PC-3 (cell line): Measurements from ENCODE around the gene TOLLIP. TPM values are rescaled to one million over a fixed set of nuclear protein-coding genes. Genes with fewer than 3 reads are reported as not detected.
A peak's percentile ranks its signal among the peaks of the same experiment; 100 is the strongest.

Experiments
- ATAC-seq: fragments of 200-7000 bp; cut with Tn5 transposase; 2 replicates; pipeline ENCODE4 v1.9.1; 2020; ENCODE audit warnings: mild to moderate bottlenecking, moderate library complexity
- BruUV-seq: library from RNA; stranded (reverse); fragments of 400-500 nt; replicated peaks from 2 replicates; lab custom pipeline; 2021; lab: Mats Ljungman, UMichigan
- CTCF ChIA-PET: fragments of 300-600 bp; sonication (Branson Sonifier 250); formaldehyde crosslinking; loops from one replicate; lab custom pipeline; 2022; ENCODE audit warnings: antibody characterized with exemption; lab: Charles Lee
- POLR2A ChIA-PET: fragments of 300-600 bp; sonication (Branson Sonifier 250); formaldehyde crosslinking; loops from one replicate; lab custom pipeline; 2022; ENCODE audit warnings: antibody characterized with exemption; ENCODE audit not compliant: unreplicated experiment; lab: Charles Lee
- DNase-seq: peaks from one replicate; pipeline ENCODE4 v3.0.0-alpha.2; 2015
- H2AFZ ChIP-seq: fragments of 300-600 bp; sonication (generic); 2 replicates; pipeline ENCODE4 v1.6.0; 2016; ENCODE audit warnings: antibody characterized with exemption, low read length
- H3F3A ChIP-seq: fragments of 300-600 bp; sonication (generic); one replicate; pipeline ENCODE4 v1.6.0; 2017; ENCODE audit warnings: antibody characterized with exemption, low read length, control low read depth, mild to moderate bottlenecking; ENCODE audit not compliant: unreplicated experiment
- H3K27ac ChIP-seq: fragments of 300-600 bp; sonication (generic); 2 replicates; pipeline ENCODE4 v1.5.1; 2016; ENCODE audit warnings: mild to moderate bottlenecking, low read length
- H3K27me3 ChIP-seq: fragments of 300-600 bp; sonication (generic); 2 replicates; pipeline ENCODE4 v1.6.1; 2016; ENCODE audit warnings: low read length, mixed read lengths
- H3K36me3 ChIP-seq: fragments of 300-600 bp; sonication (generic); 2 replicates; pipeline ENCODE4 v1.6.1; 2016; ENCODE audit warnings: low read depth, mixed run types, low read length, mixed read lengths
- H3K4me1 ChIP-seq: fragments of 300-600 bp; sonication (generic); 2 replicates; pipeline ENCODE4 v1.5.1; 2016; ENCODE audit warnings: low read length; ENCODE audit not compliant: insufficient read depth
- H3K4me2 ChIP-seq: fragments of 300-600 bp; sonication (generic); 2 replicates; pipeline ENCODE4 v1.6.0; 2016; ENCODE audit warnings: low read length
- H3K4me3 ChIP-seq: fragments of 300-600 bp; sonication (generic); 2 replicates; pipeline ENCODE4 v1.5.1; 2016; ENCODE audit warnings: mild to moderate bottlenecking, low read length, mixed read lengths
- H3K79me2 ChIP-seq: fragments of 300-600 bp; sonication (generic); 2 replicates; pipeline ENCODE4 v1.6.1; 2017; ENCODE audit warnings: low read length, mixed read lengths
- H3K9ac ChIP-seq: fragments of 300-600 bp; sonication (generic); 2 replicates; pipeline ENCODE4 v1.6.0; 2016; ENCODE audit warnings: mild to moderate bottlenecking, low read length
- H3K9me2 ChIP-seq: fragments of 300-600 bp; sonication (generic); replicated peaks from 2 replicates; pipeline ENCODE4 v1.6.1; 2016; ENCODE audit warnings: mixed run types, low read length, mixed read lengths
- H3K9me3 ChIP-seq: fragments of 300-600 bp; sonication (generic); 2 replicates; pipeline ENCODE4 v1.6.1; 2016; ENCODE audit warnings: low read length, mixed read lengths
- H4K20me1 ChIP-seq: fragments of 300-600 bp; sonication (generic); 2 replicates; pipeline ENCODE4 v1.6.1; 2016; ENCODE audit warnings: low read length, mixed read lengths
- EZH2 ChIP-seq: fragments of 300-600 bp; sonication (generic); IDR thresholded peaks from one replicate; pipeline ENCODE4 v1.6.1; 2017; ENCODE audit warnings: antibody characterized with exemption, mild to moderate bottlenecking, low read length; ENCODE audit not compliant: unreplicated experiment
- EZH2phosphoT487 ChIP-seq: fragments of 300-600 bp; sonication (generic); IDR thresholded peaks from 2 replicates; pipeline ENCODE4 v1.6.1; 2018; ENCODE audit warnings: mild to moderate bottlenecking, antibody characterized with exemption, low read length, borderline replicate concordance
- intact Hi-C: fragments of 100-400 bp; cut with micrococcal nuclease; formaldehyde crosslinking; loops from 2 replicates; pipeline ENCODE4 v1.9.0; 2023
- total RNA-seq: library from RNA; depleted of rRNA; stranded (reverse); fragments of >200 nt; gene quantifications from 2 replicates; pipeline ENCODE4 v1.2.3, GENCODE V29; 2014
- TF ChIP-seq, protein P1 (sequence below): fragments of 300-600 bp; sonication (generic); conservative IDR thresholded peaks from 2 replicates; pipeline ENCODE4 v1.5.1; 2017; ENCODE audit warnings: antibody characterized with exemption, low read depth, mild to moderate bottlenecking, low read length

Gene TOLLIP
- total RNA-seq, 1 experiment from 2014 or later: 43.2 TPM

DNA sequence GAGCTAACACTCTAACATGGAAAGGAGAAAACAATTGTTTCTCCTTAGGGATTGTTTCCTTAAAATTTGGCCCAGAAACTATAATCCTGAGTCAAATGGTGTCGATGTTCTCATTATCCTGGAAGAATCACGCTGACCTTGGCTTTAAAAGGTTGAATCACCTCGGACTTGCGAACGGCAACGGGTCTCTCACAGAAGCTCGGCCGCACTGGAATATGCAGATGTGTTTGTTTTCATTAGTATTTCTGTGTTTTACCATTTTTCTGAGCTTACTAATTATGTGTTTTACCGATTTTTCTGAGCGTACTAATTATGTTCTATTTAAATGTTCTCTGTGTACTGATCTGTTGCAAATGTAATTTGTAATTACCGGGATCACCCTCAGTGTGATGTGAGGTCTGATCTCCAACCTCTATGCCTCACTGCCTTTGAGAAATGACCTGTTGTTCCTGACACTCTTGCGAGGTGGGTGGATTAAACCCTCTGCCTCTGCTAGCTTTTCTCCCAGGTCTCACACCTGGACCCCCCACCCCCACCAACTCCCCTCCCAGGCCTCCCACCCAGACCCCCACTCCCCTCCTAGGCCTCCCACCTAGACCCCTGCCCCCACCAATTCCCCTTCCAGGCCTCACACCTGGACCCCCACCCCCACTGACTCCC is 42.0 kb upstream of the TOLLIP start:
- DNase-seq (peak; percentile 6), ATAC-seq (no peak)
- no peak overlapping the region for H3K9ac ChIP-seq
- no peak overlapping the region for H3K27ac ChIP-seq
- POLR2A ChIA-PET: no interaction called here
- no TSS peak for BruUV-seq
- no peaks in the 10 kb centered on the region for H3F3A ChIP-seq
- no peak overlapping the region for H3K4me3 ChIP-seq
- H3K27me3 ChIP-seq: peaks cover 11% of the 10 kb centered on the region; the same call in 1 of the 2 replicates
- intact Hi-C loops: no loop called here
- H3K4me2 ChIP-seq: no peak overlapping the region
- no peaks in the 10 kb centered on the region for H3K4me1 ChIP-seq
- H3K79me2 ChIP-seq: no peaks in the 10 kb centered on the region
- no peak overlapping the region for H2AFZ ChIP-seq
- CTCF ChIA-PET: no interaction called here
- no peak for TF ChIP-seq EZH2phosphoT487
- TF ChIP-seq, protein P1, sequence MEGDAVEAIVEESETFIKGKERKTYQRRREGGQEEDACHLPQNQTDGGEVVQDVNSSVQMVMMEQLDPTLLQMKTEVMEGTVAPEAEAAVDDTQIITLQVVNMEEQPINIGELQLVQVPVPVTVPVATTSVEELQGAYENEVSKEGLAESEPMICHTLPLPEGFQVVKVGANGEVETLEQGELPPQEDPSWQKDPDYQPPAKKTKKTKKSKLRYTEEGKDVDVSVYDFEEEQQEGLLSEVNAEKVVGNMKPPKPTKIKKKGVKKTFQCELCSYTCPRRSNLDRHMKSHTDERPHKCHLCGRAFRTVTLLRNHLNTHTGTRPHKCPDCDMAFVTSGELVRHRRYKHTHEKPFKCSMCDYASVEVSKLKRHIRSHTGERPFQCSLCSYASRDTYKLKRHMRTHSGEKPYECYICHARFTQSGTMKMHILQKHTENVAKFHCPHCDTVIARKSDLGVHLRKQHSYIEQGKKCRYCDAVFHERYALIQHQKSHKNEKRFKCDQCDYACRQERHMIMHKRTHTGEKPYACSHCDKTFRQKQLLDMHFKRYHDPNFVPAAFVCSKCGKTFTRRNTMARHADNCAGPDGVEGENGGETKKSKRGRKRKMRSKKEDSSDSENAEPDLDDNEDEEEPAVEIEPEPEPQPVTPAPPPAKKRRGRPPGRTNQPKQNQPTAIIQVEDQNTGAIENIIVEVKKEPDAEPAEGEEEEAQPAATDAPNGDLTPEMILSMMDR: no peak
- TF ChIP-seq EZH2: no peak
- no peaks in the 10 kb centered on the region for H3K36me3 ChIP-seq
- no peaks in the 10 kb centered on the region for H3K9me3 ChIP-seq
- no peaks in the 10 kb centered on the region for H3K9me2 ChIP-seq
- no peaks in the 10 kb centered on the region for H4K20me1 ChIP-seq

DNA sequence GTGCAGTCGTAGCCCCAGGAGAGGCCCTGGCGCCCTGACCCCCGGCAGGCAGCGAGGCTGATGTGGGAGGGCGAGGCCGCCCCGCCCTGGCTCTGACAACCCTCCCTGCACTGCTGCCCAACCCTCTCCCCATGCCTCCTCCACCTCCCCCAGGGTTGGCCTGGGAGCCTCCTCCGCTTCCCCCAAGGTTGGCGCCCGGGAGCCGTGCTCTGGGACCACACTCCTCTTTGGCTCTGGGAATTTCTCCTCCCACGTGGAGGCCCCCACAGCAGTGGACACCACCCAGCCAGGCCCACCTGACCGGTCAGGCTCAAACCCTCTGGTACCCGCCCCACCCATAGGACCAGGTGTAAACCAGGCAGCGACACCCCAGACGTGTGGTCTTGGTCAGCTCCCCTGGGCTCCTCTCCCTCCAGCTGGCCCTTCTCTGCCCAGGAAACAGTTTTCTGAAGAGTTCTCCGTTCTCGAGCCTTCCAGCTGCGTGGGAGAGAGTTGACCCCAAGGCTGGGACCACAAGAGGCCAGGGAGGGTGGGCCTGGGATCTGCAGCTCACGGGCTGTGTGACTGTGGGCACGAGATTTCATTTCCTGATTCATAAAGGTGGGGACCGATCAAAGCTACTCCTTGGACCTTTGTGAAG is 40.8 kb upstream of the TOLLIP start:
- Histone ChIP-seq H3K79me2 (no peaks in the 10 kb centered on the region), H3F3A (no peaks in the 10 kb centered on the region), H3K4me1 (no peaks in the 10 kb centered on the region), H3K9me2 (no peaks in the 10 kb centered on the region), H3K4me2 (no peak overlapping the region), H3K36me3 (no peaks in the 10 kb centered on the region), H3K9ac (no peak overlapping the region), H3K27ac (no peak overlapping the region), H3K27me3 (peaks cover 11% of the 10 kb centered on the region; the same call in 1 of the 2 replicates), H2AFZ (no peak overlapping the region), H3K4me3 (no peak overlapping the region), H3K9me3 (no peaks in the 10 kb centered on the region), H4K20me1 (no peaks in the 10 kb centered on the region)
- ATAC-seq: no peak
- no peak for DNase-seq
- intact Hi-C loops: no loop called here
- ChIA-PET CTCF (no interaction called here), POLR2A (no interaction called here)
- BruUV-seq: no TSS peak
- TF ChIP-seq EZH2: no peak
- no peak for TF ChIP-seq EZH2phosphoT487
- TF ChIP-seq, protein P1: no peak
